Activated CD4-positive, CD25-positive, alpha-beta regulatory T cell treated with anti-CD3 and anti-CD28 coated beads, Interleukin-2, amount 50 U/mL, for 24 hours (primary cell): ENCODE measurements around the gene BCAS4.
"Not testable (repeated sequence)": the region's sequence is repeated elsewhere in the genome, so short reads cannot be mapped to it uniquely, and the experiment has no call there.

Experiments used
- ATAC-seq, 2 donors: fragments of 150-1000 bp; cut with Tn5 transposase; one replicate each; pipeline ENCODE4 v1.10.0; 2021; ENCODE audit warnings: mild to moderate bottlenecking in 1 of 2, moderate library complexity in 1 of 2

The BCAS4 gene

DNA sequence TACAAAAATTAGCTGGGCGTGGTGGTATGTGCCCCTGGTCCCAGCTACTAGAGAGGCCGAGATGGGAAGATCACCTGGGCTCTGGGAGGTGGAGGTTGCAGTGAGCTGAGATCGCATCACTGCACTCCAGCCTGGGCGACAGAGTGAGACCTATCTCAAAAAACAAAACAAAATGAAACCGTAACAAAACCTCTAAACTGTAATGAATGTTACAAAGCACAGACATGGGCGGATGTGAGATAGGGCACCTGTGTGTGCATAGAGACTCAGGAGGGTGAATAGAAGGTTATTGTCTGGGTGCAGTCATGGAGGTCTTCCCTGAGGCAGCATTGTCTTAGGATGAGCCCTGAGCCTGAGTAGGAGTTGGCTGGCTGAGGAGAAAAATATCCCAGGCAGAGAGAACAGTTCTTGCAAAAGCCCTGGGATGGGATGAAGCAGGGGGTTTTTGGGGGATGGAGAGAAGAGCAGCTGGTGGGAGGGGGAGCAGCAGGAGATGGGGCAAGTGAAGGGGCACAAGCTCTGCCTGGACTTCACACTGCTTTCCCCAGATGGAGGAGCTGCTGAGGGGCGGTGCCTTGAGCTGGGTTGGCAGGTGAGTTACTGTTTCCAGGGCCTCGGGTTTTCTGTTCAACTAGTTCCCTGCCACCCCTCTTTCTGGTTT is 5.2 kb downstream of the BCAS4 start:
- no peak for ATAC-seq

- not testable (repeated sequence) for ATAC-seq
Observed at GRCh38 chr20:50800986-50801746, 6.3 kb downstream of the BCAS4 start.

GRCh38 chr20:50801747-50802125 is 6.9 kb downstream of the BCAS4 start:
- ATAC-seq, result no peak

DNA sequence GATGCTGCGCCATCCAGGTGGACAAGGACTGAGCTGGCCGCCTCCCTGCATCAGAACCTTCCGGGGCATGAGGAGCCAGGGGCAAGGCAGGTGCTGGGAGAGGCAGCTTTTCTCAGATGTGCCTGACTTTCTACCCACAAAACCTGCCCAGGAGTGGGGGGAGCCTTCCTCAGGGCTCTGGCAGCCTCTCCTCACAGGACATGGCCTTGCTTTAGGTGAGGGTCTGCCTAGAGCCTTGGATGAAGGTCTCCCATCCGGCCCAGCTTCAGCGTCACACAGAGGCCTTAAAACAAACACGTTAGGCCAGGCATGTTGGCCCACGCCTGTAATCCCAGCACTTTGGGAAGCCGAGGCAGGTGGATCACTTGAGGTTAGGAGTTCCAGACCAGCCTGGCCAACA is 7.4 kb downstream of the BCAS4 start:
- no peak for ATAC-seq

GRCh38 chr20:50804437-50805348 is 9.8 kb downstream of the BCAS4 start:
- ATAC-seq, result peak; percentile 32 to 56

GRCh38 chr20:50805349-50805684 is 10.5 kb downstream of the BCAS4 start:
- ATAC-seq, result no peak

DNA sequence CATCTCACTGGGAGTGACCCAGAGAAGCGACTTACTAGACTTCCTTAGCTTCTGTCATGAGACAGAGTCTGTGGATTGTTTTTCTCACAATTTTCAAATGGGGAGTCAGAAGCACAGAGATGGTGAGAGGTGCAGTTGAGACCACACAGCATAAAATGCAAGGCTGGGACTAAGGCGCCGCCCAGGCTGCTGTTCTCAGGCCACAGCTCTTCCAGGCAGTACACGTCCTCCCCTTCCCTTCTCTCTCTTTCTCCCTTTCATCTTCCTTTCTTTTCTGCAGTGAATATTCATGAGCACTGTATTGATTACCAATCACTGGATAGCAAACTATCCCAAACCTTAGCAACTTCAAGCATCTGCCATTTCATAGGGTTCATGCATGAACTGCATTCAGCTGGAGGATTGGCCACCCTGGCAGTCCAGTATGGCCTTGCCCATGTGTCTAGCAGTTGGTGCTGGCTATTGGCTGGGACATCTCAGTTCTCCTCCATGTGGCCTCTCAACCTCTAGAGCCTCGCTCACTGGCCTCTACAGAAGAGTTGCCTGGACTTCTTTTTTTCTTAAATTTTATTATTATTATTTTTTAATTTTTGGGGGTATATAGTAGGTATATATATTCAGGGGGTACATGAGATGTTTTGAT is 11.4 kb downstream of the BCAS4 start:
- no peak for ATAC-seq

DNA sequence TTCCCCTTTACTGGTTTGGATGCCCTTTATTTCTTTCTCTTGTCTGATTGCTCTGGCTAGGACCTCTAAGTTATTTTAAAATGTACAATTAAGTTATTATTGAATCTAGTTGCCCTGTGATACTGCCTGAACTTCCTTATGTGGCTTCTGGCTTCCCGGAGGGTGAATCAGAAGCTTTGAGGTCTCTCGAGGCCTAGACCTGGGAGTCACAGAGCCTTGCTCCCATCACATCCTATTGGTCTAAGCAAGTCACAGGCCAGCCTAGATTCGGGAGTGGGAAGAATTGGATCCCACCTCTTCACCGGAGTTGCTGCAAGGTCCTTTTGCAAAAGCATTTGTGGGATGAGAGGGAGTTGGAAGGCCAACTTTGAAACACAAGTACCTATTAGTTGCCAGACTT is 15.2 kb downstream of the BCAS4 start:
- ATAC-seq, result no peak

DNA sequence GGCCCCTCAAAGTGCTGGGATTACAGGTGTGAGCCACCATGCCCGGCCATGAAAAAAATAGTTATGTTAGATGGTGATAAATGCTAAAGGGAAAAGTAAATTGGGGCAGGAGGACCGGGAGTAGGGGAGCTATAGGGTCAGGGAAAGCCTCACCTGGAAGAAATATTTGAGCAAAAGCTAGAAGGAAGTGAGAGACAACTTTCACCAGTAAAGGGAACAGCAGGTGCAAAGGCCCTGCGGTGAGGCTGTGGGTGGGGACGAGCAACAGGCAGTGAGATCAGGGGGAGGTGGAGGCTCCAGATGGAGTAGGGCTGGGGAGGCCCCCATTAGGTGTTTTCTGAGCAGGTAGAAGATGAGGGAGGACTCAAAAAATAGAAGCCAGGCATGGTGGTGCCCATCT is 16.0 kb downstream of the BCAS4 start:
- ATAC-seq, result no peak

DNA sequence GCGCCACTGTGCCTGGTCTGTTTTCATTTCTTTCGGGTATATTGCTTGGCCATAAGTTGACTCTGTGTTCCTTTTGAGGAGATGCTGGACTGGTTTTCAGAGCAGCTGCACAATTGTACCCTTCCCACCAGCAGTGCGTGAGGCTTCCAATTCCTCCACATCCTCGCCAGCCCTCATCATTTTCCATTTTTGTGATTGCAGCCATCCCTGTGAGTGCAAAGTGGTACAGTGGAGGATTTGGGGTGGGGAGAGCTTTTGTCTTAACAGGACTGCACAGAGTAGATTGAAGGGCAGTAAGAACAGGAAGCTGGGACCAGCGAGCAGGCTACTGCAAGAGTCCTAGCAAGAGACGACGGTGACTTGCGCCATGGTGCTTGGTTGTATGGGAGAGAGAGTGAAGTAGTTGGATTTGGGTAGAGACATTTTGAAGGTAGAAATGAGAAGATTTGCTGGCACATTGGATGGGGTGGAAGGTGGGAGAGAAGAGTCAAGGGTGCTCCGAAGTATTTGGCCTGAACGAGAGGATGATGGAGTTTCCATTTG is 18.3 kb downstream of the BCAS4 start:
- no peak for ATAC-seq

DNA sequence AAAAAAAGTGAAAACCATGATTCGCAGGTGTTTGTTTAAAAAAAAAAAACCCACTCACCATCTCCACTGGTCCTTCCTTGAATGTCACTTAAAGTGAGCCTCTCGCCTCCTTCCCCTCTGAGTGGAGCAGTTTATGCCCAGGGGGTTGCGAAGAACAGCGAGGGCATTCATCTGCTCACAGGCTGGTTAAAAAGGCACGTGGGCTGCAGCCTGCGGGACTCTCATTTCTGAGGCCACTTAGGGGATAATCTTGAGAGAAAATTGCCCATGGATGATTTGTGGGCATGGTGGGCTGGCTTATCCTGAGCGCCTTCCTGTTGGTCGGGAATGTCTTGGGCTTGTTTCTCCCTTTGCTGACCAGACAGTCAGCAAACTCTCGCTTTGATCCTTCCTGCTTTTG is 18.9 kb downstream of the BCAS4 start:
- ATAC-seq, result no peak

DNA sequence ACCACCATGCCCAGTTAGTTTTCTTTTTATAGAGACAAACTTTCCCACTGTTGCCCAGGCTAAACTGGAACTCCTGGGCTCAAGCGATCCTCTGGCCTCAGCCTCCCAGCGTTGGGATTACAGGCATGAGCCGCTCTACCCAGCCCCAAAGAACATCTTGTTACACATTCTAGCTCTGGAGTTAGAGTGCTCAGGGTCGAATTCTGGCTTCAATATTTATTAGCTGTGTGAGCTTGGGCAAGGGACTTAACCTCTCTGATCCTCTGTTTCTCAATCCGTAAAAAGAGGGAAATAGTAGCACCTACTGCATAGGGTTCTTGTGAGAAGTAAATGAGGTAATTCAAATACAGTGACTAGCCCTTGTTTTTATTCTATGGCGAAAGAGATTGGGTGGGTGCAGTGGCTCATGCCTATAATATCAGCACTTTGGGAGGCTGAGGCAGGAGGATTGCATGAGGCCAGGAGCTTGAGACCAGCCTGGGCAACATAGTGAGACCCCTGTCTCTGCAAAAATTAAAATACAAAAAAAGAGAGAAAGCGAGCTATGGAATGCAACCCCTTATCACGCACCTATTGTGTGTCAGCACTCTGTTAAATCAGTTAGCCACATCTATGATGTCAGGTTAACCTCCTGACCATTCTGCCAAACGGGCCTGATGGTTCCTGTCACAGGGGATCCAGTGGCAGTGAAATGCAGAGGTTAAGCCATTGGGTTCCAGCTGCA is 19.7 kb downstream of the BCAS4 start:
- ATAC-seq, result no peak

GRCh38 chr20:50815162-50815989 is 20.5 kb downstream of the BCAS4 start:
- no peak for ATAC-seq

- no peak for ATAC-seq
Observed at GRCh38 chr20:50817776-50818172, 22.9 kb downstream of the BCAS4 start.

DNA sequence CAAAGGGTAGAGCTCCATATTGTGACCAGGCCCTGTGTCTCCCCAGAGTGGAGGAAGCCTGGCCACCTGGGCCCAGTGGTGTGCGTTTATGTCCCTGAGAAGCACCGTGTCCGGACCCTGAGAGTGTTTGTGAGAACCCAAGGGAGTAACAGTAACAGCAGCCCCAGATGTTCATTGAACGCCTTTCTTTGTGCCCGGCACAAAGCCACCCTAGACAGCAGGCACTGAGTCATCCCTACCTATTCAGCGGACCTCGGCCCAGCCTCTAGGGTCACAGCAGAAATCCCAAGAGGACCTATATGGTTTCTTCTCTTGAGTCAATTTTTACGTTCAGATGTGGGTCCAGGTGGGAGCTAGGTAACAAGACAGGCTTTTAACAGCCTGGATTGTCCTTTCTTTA is 24.5 kb downstream of the BCAS4 start:
- ATAC-seq, result no peak

GRCh38 chr20:50820515-50821256 is 25.8 kb downstream of the BCAS4 start:
- ATAC-seq, result no peak

- no peak for ATAC-seq
Observed at GRCh38 chr20:50821257-50821921, 26.5 kb downstream of the BCAS4 start.

- ATAC-seq, result no peak
Observed at GRCh38 chr20:50821994-50822393, 27.1 kb downstream of the BCAS4 start.

GRCh38 chr20:50823319-50823718 is 28.5 kb downstream of the BCAS4 start:
- ATAC-seq, result no peak

GRCh38 chr20:50824137-50824536 is 29.3 kb downstream of the BCAS4 start:
- no peak for ATAC-seq
